ENCODE results near the gene SYNC.
A peak's percentile ranks its signal among the peaks of the same experiment; 100 is the strongest.
"Not testable (repeated sequence)": the region's sequence is repeated elsewhere in the genome, so short reads cannot be mapped to it uniquely, and the experiment has no call there.

SYNC gene

GRCh38 chr1:32724678-32725614 is 22.4 kb upstream of the SYNC start:
- peak; percentile 82 for DNase-seq (ENCODE audit: low read depth, low spot score)

- DNase-seq (ENCODE audit: low read depth, low spot score), result no peak
These were observed 17.2 kb upstream of the SYNC start for GRCh38 chr1:32719681-32720275.

- DNase-seq (ENCODE audit: low read depth, low spot score), result no peak
These were observed 16.0 kb upstream of the SYNC start for GRCh38 chr1:32718527-32718926.

- no peak for DNase-seq (ENCODE audit: low read depth, low spot score)
These were observed 15.5 kb upstream of the SYNC start for GRCh38 chr1:32718036-32718435.

GRCh38 chr1:32717503-32717902 is 14.9 kb upstream of the SYNC start:
- no peak for DNase-seq (ENCODE audit: low read depth, low spot score)

GRCh38 chr1:32716312-32717148 is 14.0 kb upstream of the SYNC start:
- peak; percentile 97 for DNase-seq (ENCODE audit: low read depth, low spot score)

GRCh38 chr1:32715901-32716311 is 13.3 kb upstream of the SYNC start:
- peak; percentile 49 for DNase-seq (ENCODE audit: low read depth, low spot score)

- DNase-seq (ENCODE audit: low read depth, low spot score), result no peak
These were observed 11.7 kb upstream of the SYNC start for GRCh38 chr1:32714277-32714676.

- no peak for DNase-seq (ENCODE audit: low read depth, low spot score)
These were observed 10.5 kb upstream of the SYNC start for GRCh38 chr1:32713081-32713480.

- not testable (repeated sequence) for DNase-seq (ENCODE audit: low read depth, low spot score)
These were observed 8.7 kb upstream of the SYNC start for GRCh38 chr1:32711221-32711620.

GRCh38 chr1:32709476-32709875 is 6.9 kb upstream of the SYNC start:
- no peak for DNase-seq (ENCODE audit: low read depth, low spot score)

GRCh38 chr1:32709075-32709474 is 6.5 kb upstream of the SYNC start:
- peak; percentile 40 for DNase-seq (ENCODE audit: low read depth, low spot score)

- no peak for DNase-seq (ENCODE audit: low read depth, low spot score)
These were observed 3.9 kb upstream of the SYNC start for GRCh38 chr1:32706491-32706890.

GRCh38 chr1:32705516-32705915 is 2.9 kb upstream of the SYNC start:
- DNase-seq (ENCODE audit: low read depth, low spot score), result no peak

- peak; percentile 78 for DNase-seq (ENCODE audit: low read depth, low spot score)
These were observed 1.1 kb upstream of the SYNC start for GRCh38 chr1:32703479-32704291.

- peak; percentile 16 for DNase-seq (ENCODE audit: low read depth, low spot score)
These were observed 495 bp downstream of the SYNC start for GRCh38 chr1:32701951-32702598.

GRCh38 chr1:32701421-32701911 is 1.1 kb downstream of the SYNC start:
- no peak for DNase-seq (ENCODE audit: low read depth, low spot score)

- DNase-seq (ENCODE audit: low read depth, low spot score), result not testable (repeated sequence)
These were observed 5.6 kb downstream of the SYNC start for GRCh38 chr1:32696996-32697395.

GRCh38 chr1:32696041-32696440 is 6.5 kb downstream of the SYNC start:
- no peak for DNase-seq (ENCODE audit: low read depth, low spot score)

- DNase-seq (ENCODE audit: low read depth, low spot score), result peak; percentile 77
These were observed 7.3 kb downstream of the SYNC start for GRCh38 chr1:32695098-32695904.

Data from ELF-1 (cell line).